ENCODE results near the gene STK40. TPM values are rescaled to one million over a fixed set of nuclear protein-coding genes. Genes with fewer than 3 reads are reported as not detected.

STK40 gene
- total and polyA plus RNA-seq, 2 experiments from 2014 or later = 8.1 to 20.2 TPM

- TF ChIP-seq ZNF331 (CRISPR knock-in tag; IDR thresholded peaks at IDR 0.05; ENCODE audit: low read depth) = no peak
- TF ChIP-seq STAT1 (IDR thresholded peaks at IDR 0.05; ENCODE audit: unreplicated experiment) = no peak
Measured at GRCh38 chr1:36359383-36359782, 26.3 kb downstream of the STK40 start (continued).

- Histone ChIP-seq H3K79me2 (replicated peaks; ENCODE audit: insufficient read depth) (peaks cover 5% of the 10 kb centered on the region), H3K36me3 (ENCODE audit: insufficient read depth) (peaks cover 3% of the 10 kb centered on the region; the same call in 1 of the 2 replicates)
Measured at GRCh38 chr1:36358514-36359084, 27.1 kb downstream of the STK40 start.

More at GRCh38 chr1:36358514-36359084, 27.1 kb downstream of the STK40 start:
- Mint-ChIP-seq H3K27me3 (ENCODE audit: insufficient read depth, low read depth, poor library complexity) (peaks cover 5% of the 10 kb centered on the region), H3K9me3 (no peaks in the 10 kb centered on the region), H3K27ac (no peak overlapping the region), H3K4me3 (no peak overlapping the region), H3K36me3 (ENCODE audit: low read depth) (peaks cover 54% of the 10 kb centered on the region), H3K4me1 (no peaks in the 10 kb centered on the region; the same call in 2 of the 3 replicates)
- no peaks in the 10 kb centered on the region for H3K27me3 ChIP-seq (ENCODE audit: insufficient read depth)
- H3K27ac ChIP-seq (ENCODE audit: low read depth) = no peak overlapping the region
- TF ChIP-seq EZH2phosphoT487 (IDR thresholded peaks at IDR 0.05; ENCODE audit: unreplicated experiment) (no peak), JUNB (IDR thresholded peaks at IDR 0.05; ENCODE audit: unreplicated experiment) (no peak), ZNF462 (CRISPR knock-in tag; IDR thresholded peaks at IDR 0.05) (no peak), NANOG (IDR thresholded peaks at IDR 0.05; ENCODE audit: borderline replicate concordance) (no peak), ETS1 (IDR thresholded peaks at IDR 0.05) (no peak)
- no peak for DNase-seq (ENCODE audit: low spot score)
- H4K20me1 ChIP-seq (replicated peaks; ENCODE audit: insufficient read depth) = no peaks in the 10 kb centered on the region; the same call in 1 of the 2 replicates
- no peak overlapping the region for H3K4me2 ChIP-seq
- H3K4me3 ChIP-seq = no peak overlapping the region
- H3F3A ChIP-seq (replicated peaks; ENCODE audit: low read depth) = no peaks in the 10 kb centered on the region
- H3K4me1 ChIP-seq (ENCODE audit: insufficient read depth) = no peaks in the 10 kb centered on the region
- no peak overlapping the region for H2AFZ ChIP-seq
- no peak for ATAC-seq
- H3K9me2 ChIP-seq (ENCODE audit: insufficient read depth) = no peaks in the 10 kb centered on the region
